Measurements from ENCODE around the gene TRAF5.

TRAF5 gene

GRCh38 chr1:211355873-211356272, 29.2 kb downstream of the TRAF5 start:
- TF ChIP-seq, protein P1, sequence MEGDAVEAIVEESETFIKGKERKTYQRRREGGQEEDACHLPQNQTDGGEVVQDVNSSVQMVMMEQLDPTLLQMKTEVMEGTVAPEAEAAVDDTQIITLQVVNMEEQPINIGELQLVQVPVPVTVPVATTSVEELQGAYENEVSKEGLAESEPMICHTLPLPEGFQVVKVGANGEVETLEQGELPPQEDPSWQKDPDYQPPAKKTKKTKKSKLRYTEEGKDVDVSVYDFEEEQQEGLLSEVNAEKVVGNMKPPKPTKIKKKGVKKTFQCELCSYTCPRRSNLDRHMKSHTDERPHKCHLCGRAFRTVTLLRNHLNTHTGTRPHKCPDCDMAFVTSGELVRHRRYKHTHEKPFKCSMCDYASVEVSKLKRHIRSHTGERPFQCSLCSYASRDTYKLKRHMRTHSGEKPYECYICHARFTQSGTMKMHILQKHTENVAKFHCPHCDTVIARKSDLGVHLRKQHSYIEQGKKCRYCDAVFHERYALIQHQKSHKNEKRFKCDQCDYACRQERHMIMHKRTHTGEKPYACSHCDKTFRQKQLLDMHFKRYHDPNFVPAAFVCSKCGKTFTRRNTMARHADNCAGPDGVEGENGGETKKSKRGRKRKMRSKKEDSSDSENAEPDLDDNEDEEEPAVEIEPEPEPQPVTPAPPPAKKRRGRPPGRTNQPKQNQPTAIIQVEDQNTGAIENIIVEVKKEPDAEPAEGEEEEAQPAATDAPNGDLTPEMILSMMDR (IDR thresholded peaks at IDR 0.05; ENCODE audit: low read depth, low read length) = no peak

DNA sequence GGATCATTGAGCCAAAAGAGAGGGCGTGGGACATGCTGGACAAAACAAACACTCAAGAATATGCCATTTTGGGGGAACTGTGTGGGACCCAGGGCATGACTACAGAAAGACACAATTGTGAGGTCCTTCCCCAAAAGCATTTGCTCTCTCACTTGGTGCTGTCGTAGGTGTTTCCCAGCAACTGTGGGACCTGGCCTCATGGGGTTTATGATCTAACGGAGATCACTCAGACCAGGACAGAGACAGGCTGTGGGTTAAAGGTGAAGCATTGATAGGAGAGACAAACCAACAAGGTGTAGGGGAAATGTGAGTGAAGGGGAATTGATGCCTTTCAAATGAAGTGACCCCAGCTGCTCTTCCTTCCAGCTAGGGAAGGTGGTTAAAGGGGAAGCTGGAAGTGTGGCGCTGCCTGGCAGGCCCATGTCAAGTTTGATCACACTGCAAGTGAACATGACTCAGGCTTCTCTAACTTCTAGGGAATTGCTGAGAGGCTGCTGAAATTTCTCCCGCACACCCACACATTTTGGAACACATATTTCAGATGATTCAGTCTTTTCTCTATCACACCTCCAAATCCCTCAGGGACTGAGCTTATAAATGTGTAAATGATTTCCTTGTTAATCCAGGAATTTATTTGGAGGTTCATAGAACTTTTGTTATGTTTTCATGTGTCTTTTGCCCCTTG, 30.2 kb downstream of the TRAF5 start:
- TF ChIP-seq, protein P1 (IDR thresholded peaks at IDR 0.05; ENCODE audit: low read depth, low read length) = no peak
- no peak overlapping the region for H3K4me3 ChIP-seq (ENCODE audit: low read depth, low read length)

More at GRCh38 chr1:211355873-211356272, 29.2 kb downstream of the TRAF5 start:
- no peak overlapping the region for H3K4me3 ChIP-seq (ENCODE audit: low read depth, low read length)

DNA sequence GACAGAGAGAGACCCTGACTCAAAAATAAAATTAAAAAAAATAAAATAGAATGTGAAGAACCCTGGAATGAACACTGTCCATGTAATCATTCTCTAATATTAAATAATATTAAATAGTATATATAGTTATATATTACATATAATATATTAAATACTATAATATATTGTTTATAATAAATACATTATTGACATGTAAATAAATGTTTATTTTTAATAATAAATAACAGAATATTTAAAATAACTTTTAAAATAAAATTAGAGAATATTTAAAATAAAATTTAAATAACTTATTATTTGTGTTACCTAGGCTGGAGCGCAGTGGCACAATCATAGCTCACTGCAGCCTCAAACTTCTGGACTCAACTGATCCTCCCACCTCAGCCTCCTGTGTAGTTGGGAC, 32.1 kb downstream of the TRAF5 start:
- TF ChIP-seq, protein P1 (IDR thresholded peaks at IDR 0.05; ENCODE audit: low read depth, low read length) = no peak
- no peak overlapping the region for H3K4me3 ChIP-seq (ENCODE audit: low read depth, low read length)

DNA sequence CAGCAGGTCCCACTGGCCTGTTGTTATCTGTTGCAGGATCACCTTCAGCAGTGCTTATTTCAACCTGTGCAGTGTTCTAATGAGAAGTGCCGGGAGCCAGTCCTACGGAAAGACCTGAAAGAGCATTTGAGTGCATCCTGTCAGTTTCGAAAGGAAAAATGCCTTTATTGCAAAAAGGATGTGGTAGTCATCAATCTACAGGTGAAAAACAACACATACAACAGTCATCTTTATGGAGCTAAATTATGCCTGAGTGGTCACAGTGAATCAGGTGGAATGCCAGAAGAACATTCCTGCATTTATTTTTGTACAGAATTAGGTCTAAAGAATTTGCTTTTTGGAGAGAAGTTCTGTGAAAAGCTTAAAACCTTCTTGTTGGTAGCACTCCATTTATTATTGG, 33.2 kb downstream of the TRAF5 start:
- TF ChIP-seq, protein P1 (IDR thresholded peaks at IDR 0.05; ENCODE audit: low read depth, low read length) = no peak
- no peak overlapping the region for H3K4me3 ChIP-seq (ENCODE audit: low read depth, low read length)

- no peak overlapping the region for H3K4me3 ChIP-seq (ENCODE audit: low read depth, low read length)
- TF ChIP-seq, protein P1 (IDR thresholded peaks at IDR 0.05; ENCODE audit: low read depth, low read length) = no peak
Measured at GRCh38 chr1:211361202-211361601, 34.6 kb downstream of the TRAF5 start.

GRCh38 chr1:211369640-211370039, 43.0 kb downstream of the TRAF5 start:
- TF ChIP-seq, protein P1 (IDR thresholded peaks at IDR 0.05; ENCODE audit: low read depth, low read length) = no peak
- no peak overlapping the region for H3K4me3 ChIP-seq (ENCODE audit: low read depth, low read length)

DNA sequence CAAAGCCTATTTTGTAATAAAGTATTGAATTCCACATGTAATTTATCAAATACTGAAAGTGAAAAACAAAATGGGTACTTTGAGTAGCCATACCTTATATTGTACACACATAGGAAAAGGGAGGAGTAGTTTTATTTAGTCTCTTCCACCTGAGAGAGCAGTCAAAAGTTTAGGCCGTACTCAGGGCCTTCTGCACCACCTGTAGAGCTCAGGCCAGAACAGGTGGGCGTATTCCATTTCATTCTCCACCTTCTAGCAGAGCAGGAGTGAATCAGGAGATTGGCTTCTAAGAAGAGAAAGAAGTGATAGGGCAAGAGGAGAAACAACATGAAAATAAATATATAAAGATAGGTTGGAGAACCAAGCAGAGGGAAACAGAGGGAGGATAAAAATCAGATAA, 44.0 kb downstream of the TRAF5 start:
- TF ChIP-seq, protein P1 (IDR thresholded peaks at IDR 0.05; ENCODE audit: low read depth, low read length) = no peak
- no peak overlapping the region for H3K4me3 ChIP-seq (ENCODE audit: low read depth, low read length)

All from WI38 (cell line).